Epidermal melanocyte (primary cell): ENCODE measurements around the gene STAB1.

Experiments
- DNase-seq: peaks from one replicate; pipeline ENCODE4 v3.0.0; 2011; ENCODE audit warnings: low spot score; ENCODE audit not compliant: insufficient read length

STAB1 gene

DNA sequence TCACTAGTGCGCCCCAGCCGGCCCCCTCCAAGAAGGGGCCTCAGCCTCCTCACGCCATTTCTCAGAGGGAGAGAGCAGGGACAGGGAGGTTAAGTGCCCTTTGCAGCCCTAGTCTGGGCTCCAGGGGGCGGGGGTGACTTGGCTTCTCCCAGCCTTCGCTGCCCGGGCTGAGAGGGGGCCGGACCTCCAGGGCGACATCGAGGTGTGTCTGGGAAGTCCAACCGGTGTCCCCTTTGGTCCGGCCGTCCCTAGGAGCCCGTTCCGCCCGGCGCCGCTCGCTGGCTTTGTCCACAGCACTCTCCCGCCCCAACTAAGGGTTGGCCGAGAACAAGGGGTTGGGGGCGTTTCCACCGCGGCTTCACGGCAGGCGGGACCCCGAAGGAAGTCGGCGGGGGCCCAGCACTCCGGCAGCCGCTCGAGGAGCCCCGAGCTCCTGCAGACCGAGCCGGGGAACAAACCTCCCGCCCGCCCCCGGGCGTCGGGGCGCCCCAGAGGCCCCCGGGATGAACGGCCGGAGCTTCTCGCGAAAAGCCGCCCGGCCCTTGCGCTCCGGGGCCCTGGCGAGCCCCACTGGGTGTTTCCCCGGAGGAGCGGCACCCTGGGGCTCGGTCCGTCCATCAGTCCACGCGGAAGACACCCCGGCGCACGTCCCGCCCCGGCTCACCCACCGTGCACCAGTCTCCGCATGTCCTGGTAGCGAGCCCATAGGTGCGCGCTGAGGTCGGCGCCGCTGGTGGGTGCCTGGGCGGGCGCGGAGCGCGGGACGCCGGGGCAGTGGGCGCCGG, 37.9 kb downstream of the STAB1 start:
- DNase-seq: peak; percentile 27

DNA sequence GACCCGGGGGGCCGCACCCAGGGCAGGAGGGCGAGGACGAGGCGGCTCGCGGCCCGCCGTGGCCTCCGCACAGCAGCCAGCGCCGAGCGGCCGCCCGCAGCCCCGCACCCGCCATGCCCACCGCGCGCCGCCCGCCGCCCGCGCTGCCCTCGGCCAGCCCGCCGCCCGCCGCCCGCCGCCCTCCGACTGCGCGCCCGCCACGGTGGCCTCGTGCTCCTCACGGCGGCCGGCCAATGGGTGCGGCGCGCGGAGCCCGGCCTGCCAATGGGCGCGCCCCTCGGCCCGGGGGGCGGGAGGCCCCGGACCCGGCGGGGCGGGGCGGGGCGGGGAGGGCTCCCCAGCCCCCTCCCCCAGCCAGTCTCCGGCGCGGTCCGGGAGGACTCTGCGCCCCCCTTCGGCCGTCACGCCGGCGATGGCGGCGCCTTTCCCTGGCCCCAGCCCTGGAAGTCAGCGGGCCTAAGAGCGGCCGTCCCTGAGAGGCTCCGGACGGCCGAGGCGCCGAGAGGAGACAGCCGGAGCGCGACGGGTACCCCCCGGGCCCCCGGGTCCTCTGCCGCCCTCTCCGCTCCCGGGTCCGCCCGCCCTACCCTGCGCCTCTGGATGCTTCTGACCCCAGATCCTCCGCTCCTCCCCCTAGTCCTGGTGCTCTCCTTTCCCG, 38.6 kb downstream of the STAB1 start, which contains the start of gene NT5DC2:
TSS of gene NT5DC2 (minus strand) at position 235 of the 658 bp plus-strand sequence. CDS start at position 115, 120 bp downstream.
- DNase-seq: peak; percentile 87

DNA sequence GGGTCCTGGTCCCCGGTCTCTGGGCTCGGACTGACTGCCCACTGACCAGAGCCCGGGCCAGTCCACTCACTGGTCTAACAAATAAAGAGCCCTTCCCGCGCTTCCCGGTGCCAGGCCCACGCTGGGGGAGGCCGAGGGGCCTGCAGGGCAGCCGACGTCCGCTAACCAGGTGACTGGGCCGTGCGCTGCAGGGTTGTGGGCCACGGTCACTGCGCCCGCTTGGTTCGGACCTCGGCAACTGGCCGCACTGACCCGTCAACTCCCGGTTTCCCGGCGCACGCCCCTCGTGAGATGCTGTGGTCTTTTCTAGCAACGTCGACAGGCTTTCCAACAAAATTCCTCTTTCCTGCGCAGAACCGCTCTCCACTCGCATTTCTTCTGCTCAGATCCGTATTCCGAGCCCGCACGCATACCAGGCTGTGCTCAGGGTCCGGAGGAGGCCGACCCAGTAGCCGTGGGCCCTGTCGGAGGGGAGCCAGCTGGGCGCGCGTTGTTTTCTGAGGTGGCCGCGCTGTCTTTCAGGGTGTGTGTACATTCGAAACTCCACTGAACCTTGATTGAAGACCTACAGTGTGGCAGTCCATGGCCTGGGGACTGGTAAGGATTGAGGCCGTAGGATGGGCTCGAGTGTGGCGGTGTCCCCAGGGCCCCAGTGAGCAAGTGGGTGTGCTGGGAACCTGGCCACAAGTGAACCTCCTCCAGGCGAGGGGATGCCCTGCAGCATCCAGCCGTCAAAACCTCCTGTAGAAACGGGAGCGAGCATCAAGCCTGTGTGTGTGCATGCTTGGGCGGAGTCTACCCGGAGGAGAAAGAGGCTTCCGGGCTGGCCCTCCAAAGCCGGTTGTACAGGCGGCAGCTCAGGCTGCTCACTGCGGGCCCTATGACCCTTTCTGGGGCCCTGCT, 39.4 kb downstream of the STAB1 start:
- DNase-seq: no peak

DNA sequence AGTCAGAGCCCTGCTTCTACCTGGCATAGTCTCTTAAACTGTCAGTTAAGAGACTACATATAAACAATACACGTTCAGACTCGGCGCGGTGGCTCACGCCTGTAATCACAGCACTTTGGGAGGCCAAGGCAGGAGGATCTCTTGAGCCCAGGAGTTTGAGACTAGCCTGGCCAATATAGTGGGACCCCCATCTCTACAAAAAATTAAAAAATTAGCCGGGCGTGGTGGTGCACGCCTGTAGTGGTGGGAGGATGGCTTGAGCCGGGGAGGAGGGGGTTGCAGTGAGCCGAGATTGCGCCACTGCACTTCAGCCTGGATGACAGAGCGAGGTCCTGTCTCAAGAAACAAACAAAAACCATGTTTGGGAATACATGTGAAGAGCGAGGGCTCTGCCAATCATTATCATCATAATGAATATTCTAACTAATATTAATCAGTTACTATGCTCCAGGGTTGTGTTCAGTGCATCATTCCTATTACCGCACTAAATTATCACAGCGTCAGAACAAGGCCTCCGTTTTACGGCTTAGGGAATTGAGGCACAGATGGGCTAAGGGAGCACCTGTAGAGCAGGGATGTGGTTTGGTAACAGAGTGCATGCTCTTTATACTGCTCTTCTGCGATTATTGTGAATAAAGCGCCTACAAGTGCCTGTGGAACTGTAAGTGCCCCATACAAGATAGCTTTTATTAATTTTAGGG, 40.4 kb downstream of the STAB1 start:
- no peak for DNase-seq

DNA sequence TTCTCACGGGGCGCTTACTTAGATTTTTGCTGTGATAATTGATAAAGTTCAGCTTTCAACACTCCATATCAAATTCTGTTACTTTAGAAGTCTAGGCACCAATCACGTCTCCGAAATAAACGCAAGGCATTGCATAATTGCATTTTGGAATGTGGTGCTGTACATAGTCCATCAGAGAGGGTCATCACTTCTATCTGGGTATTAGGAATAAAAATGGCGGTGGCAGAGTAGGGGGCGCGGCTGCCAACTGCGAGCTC, 40.9 kb downstream of the STAB1 start:
- no peak for DNase-seq

DNA sequence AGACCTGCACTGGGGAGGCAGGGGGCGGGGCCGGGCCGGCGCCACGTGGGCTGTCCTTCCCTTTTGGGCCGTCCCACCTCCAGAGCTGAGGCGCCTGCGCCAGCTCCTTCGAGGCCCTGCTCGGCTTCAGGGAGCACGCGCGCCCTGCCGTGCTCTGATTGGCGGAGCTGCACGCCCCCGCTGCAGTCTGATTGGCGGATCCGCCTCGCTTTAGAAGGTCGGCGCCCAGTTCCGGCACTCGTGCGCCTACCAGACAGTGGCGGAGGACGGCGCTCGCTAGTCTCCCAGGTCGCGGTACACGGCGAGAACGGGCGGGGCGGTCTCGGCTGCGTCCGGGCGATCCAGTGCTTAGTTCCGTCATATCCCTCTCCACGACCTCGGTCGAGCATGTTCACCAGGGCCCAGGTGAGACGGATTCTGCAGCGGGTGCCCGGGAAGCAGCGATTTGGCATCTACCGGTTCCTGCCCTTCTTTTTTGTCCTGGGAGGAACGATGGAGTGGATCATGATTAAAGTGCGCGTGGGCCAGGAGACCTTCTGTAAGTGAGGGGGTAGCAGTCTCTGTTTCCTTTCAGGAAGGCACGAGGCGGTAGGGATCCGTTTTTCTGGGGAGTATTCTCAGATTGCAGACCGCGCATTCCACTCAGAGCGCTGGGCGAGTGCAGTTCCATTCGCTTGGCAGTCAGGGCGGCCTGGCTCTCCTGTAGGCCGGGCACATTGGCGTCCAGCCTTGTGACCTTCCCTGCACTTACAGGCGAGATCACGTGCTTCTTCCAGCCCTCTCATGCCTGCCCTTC, 41.4 kb downstream of the STAB1 start, which contains the start of gene UQCC5:
TSS of gene UQCC5 (plus strand) at position 237 of the 796 bp plus-strand sequence. CDS start at position 388, 151 bp downstream.
- DNase-seq: peak; percentile 99

DNA sequence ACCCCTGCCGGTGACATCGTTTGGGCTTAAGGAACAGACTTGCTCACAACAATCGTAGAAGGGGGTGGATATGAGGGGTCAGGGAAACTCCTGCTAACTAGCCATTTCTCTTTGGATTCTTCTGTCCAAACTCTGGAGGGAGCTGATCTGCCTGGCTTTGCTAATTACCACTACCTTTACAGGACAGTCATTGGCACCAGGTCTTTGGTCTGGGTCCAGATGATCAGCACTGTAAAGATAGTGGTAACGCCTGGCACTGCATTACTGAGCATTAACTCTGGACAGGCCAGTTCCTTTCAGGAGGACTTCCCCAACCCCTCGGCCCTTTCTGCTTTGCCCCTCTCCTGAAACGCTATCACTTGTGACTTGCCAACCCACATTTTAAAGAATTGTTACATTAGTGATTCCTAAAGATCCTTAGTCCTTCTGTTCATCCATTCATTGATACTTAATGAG, 42.1 kb downstream of the STAB1 start:
- DNase-seq: no peak

DNA sequence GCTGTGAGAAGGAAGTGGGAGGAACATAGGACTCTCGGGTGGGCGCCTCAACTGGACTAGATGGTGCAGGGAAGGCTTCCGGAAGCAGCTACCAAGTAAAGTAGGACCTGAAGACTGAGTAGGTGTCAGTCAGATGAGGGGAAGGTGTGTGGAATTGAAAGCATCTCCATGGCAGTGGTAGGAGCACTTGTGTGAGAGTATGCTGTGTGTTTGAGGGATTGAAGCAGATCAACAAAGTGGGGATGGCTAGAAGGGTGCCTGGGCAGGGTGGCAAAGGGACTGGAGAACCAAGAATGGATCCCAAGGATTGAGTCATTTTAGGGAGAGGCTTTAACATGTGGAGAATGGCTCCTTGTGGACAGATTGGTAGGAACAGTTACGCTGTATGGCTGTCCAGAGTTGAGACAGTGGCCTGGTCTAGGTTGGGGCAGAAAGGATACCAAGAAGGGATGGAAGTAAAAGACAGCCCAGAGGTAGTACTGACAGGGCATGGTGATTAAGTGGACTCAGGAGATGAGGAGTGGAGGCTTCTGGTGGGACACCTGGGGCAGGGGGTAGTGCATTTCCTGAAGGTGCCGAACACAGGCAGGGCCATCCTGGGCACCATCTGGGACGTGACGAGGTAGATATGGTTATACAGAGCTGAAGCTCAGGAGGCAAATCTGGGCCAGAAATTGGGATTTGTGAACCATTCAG, 42.7 kb downstream of the STAB1 start:
- no peak for DNase-seq

DNA sequence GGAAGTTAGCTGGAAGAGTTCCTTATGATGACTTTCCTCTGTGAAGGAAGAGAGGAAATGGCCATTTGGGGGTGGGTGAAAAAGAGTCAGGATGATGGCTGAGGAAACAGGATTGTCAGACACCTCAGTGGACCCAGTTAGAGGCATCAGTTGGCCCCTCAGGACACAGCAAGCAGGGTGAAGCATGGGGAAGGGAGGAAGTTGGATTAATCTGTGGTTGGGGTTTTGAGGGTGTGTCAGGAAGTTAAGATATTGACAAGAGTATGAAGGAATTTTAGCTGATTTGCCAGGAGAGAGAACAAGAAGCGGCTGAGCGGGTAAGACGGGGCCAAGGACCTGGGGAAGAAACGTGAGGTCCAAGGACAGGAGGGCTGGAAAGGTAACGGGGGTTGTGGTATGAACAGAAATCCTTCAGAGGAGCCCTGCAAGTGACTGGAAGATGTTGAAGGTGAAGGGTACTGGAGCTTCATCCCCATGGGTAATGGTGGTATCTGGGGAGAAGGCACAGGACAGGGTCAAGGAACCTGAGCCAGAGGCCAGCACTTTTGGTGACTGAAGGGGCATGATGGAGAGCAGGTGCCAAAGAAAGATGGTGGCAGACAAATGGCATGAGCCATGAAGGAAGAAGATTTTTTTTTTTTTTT, 44.0 kb downstream of the STAB1 start:
- DNase-seq: no peak

DNA sequence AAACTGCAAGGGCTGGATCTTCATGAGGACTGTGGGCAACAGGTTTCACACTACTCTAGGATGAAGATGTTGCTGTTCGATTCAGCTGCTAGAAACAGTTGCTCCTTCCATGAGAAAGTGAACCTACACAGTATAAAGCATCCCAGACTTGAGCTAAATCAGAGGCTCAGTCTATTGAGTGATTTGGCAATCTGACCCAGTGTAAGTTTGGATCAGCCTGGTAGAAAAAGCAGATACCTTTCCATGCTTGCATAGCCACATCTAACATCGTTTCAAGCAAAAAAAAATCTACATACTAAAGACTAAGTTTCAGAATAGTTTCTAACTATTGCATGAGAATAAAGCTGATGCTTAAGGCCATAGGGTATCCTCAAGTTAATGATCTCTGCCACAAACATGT, 45.9 kb downstream of the STAB1 start:
- no peak for DNase-seq

DNA sequence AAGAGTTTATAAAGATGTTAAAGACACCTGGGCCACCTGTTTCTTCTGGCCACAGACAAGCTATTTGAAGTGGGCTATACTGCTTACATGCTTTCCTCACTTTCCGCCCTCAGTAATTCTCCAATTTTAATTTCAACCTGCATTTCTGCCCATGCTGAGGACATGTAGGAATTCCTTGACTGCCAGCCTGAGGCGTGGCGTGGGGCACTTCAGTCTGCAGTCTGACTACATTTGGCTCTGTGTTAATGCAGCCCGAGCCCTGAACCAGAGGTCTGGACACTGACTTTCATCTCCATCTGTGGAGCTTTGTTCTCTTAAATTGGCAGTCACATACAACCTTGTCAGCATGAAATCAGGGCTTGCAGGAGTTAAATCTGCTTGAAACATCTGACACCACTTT, 49.8 kb downstream of the STAB1 start:
- no peak for DNase-seq

DNA sequence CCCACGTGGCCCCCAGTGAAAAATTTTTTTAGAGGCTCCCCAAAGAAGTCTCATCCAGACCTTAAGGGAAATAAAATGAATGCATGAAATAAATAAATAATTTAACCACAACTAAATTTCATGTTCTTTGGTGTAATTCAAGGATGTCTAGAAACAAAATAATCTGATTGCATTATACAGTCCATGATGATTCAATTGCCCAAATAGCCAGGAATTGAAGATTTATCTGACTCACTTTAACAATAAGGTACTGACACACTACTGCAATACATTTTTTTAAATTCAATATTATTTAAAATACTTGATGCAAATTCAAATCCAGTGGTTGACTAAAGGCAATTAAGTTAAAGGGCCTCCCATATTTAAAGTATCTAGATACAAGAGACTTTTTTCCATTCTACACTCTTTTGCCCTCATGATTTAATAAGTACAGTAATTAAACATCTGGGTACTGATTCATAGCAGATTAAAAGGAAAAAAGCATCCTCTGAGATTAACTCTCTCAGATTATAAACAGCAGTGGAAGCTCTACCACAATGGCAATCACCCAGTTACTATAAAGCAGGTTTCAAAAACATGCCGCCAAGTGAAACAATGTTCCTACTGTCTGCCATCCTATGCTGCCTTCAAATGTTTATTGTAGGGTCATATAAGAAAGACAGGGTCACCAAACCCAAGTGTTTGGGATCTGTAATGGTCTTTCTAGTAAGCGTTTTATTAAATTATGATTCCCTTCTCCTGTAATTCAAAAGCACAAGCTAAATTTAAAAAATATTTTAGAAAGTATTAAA, 51.2 kb downstream of the STAB1 start:
- DNase-seq: no peak

DNA sequence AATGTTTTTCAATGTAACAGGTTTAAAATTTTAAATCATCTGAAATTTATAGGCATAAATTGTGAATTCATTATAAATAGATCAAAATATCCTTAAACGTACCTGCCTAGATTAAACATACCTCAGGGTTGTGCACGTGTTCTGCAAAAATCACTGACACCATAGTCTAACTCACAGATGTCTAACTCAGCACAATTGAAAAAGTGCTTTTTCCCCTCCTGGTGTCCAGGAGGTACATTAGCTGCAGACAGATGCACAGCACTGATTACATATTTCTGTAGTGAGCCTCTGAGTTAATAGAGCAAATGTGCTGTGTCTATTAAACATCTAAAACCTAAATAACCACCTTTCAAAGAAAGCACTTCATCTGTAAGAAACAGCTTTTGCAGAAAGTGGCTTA, 52.0 kb downstream of the STAB1 start:
- no peak for DNase-seq

DNA sequence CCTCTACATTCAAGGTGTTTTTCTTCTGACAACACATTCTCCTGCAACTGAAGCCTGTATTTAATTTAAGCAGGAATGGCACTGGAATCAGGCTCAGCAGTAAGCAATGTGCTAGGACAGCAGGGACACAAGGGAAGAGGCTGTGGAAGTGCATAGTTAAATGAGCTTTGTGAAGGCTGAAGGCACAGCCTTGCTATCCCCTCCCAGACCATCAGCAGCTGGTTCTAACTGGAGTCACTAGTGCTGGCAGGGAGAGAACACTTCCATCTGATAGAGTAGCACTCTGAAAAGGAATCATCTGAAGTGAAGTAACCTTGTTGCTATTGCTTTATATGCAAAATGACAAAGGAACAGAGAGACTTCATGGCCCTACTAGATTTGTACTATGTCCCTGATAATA, 56.0 kb downstream of the STAB1 start:
- DNase-seq: no peak

DNA sequence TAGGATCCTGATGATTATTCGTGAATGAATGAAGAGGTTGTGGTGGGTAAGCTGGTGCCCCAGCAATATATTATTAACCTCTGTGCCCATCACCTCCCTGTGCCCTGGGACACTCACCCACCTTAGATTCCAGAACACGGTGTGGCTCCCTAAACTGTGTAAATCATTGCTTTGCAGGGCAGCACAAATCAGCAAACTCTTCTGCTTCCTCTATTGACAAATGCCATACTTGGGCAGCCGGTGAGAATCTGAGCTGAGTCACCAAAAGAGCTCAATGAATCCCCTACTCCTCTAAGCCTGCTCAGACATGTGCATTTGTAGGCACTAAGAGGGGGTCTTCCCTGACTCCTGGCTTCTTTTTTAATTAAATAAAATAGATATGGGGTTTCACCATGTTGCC, 57.0 kb downstream of the STAB1 start:
- no peak for DNase-seq

DNA sequence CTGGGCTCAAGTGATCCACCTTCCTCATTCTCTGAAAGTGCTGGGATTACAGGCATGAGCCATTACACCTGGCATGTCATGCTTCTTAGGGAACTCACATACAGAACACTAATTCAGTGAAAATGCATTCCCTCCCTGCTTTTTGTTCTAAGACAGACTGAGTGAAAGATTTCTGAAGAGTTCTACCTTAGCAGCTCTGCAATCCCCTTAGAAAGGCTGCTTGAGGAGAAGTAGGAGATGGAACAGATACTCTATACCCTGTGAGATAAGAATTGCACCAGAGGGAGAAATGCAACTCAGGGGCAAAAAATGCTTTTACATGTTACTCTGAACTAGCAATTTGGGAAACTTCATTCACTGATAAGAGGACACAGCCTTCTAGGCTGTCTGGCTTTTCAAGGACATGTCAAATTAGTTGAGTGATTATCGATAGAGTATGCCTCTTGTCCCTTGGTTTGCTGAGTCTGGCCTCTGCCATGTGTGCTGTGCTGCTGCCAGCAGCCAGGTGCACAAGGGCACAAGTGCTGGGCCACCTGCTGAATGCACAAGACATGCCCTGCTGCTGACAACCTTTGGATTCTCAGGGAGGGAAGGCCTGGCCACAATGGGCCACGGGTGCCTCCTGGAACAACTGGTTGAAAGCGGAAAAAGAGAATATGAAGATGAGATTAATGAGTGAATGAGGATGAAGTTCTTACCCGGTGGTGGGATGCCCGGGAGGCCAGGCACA, 59.1 kb downstream of the STAB1 start:
- no peak for DNase-seq

DNA sequence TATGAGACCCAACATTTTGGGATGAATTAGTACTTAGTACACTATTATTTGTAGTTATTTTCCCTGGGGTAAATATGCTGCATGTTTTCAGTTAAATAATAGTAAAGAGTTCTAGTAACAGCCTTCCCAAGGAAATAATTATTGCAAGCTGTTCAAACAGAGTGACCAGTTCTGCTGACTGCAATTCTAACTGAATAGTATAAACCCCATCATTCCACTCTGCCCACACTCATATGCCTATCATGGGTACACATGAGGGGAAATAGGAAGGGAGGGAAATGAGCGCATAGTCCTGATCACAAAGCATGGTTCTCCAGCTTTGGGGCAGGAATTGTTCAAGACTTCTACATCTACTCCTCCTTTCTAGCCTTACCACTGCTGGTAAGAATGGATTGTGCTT, 59.9 kb downstream of the STAB1 start:
- DNase-seq: no peak
